ENCODE results near the gene MLST8.

MLST8 gene

GRCh38 chr16:2223942-2224486 lies 18.8 kb downstream of the MLST8 start:
- Histone ChIP-seq H3K9ac (peak overlapping the region; percentile 88), H3K27ac (peak overlapping the region; percentile 53), H4K20me1 (ENCODE audit: insufficient read depth) (no peaks in the 10 kb centered on the region), H3K27me3 (ENCODE audit: insufficient read depth, low read depth) (no peaks in the 10 kb centered on the region), H3K4me1 (ENCODE audit: low read depth, poor library complexity, severe bottlenecking) (peaks cover 16% of the 10 kb centered on the region), H3K4me2 (peak overlapping the region; percentile 99), H3K4me3 (IDR thresholded peaks at IDR 0.05; ENCODE audit: insufficient read depth, low read depth, low read length) (no peak overlapping the region), H3K36me3 (ENCODE audit: insufficient read depth) (no peaks in the 10 kb centered on the region), H3K79me2 (ENCODE audit: insufficient read depth, low read depth) (peaks cover 48% of the 10 kb centered on the region), H2AFZ (ENCODE audit: low read depth) (peak overlapping the region; percentile 75)
- TF ChIP-seq, protein P1, sequence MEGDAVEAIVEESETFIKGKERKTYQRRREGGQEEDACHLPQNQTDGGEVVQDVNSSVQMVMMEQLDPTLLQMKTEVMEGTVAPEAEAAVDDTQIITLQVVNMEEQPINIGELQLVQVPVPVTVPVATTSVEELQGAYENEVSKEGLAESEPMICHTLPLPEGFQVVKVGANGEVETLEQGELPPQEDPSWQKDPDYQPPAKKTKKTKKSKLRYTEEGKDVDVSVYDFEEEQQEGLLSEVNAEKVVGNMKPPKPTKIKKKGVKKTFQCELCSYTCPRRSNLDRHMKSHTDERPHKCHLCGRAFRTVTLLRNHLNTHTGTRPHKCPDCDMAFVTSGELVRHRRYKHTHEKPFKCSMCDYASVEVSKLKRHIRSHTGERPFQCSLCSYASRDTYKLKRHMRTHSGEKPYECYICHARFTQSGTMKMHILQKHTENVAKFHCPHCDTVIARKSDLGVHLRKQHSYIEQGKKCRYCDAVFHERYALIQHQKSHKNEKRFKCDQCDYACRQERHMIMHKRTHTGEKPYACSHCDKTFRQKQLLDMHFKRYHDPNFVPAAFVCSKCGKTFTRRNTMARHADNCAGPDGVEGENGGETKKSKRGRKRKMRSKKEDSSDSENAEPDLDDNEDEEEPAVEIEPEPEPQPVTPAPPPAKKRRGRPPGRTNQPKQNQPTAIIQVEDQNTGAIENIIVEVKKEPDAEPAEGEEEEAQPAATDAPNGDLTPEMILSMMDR (conservative IDR thresholded peaks at IDR 0.05; ENCODE audit: low read depth, low read length) = no peak

DNA sequence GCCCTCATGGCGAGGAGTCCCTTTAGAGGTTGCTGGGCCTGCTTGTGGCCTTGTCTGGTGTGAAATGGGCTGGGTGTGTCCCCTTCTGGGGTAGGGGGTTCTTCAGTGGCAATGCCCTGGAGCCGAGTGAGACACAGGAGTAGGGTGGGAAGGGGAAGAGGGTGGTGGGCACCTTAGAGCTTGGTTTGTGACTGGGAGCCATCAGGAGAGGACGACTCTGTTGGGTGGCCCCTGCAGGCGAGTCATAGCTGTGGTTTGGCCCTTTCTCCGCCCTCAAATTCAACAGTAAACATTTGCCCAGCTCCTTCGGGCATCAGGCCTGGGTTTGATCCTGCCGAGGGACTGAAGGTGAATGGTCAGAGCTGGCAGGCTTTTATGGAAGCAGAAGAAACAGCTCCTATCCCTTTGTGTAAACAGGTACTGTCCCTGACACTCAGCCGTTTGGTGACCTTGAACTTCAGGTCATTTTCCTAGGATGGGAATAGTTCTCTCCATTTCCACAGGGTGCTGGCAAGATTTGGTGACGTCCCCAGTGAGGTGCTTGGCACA lies 21.1 kb downstream of the MLST8 start:
- Histone ChIP-seq H3K36me3 (ENCODE audit: insufficient read depth) (no peaks in the 10 kb centered on the region), H3K4me3 (IDR thresholded peaks at IDR 0.05; ENCODE audit: insufficient read depth, low read depth, low read length) (no peak overlapping the region), H3K79me2 (ENCODE audit: insufficient read depth, low read depth) (peaks cover 48% of the 10 kb centered on the region), H3K9ac (no peak overlapping the region), H3K4me1 (ENCODE audit: low read depth, poor library complexity, severe bottlenecking) (peaks cover 16% of the 10 kb centered on the region), H3K27ac (no peak overlapping the region), H2AFZ (ENCODE audit: low read depth) (no peak overlapping the region), H3K27me3 (ENCODE audit: insufficient read depth, low read depth) (no peaks in the 10 kb centered on the region), H4K20me1 (ENCODE audit: insufficient read depth) (no peaks in the 10 kb centered on the region), H3K4me2 (no peak overlapping the region)
- TF ChIP-seq, protein P1 (conservative IDR thresholded peaks at IDR 0.05; ENCODE audit: low read depth, low read length) = no peak

DNA sequence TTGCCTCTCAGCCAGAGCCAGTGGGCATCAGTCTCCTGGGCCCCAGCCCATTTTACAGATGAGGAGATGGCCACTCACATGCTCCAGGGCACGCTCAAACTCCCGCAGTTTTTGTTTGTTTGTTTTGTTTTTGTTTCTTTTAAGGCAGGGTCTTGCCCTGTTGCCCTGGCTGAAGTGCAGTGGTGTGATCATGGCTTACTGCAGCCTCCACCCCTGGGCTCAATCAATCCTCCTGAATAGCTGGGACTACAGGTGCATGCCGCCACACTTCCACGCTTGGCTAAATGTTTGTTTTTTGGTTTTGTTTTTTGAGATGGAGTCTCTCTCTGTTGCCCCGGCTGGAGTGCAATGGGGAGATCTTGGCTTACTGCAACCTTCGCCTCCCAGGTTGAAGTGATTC lies 21.7 kb downstream of the MLST8 start:
- Histone ChIP-seq H3K36me3 (ENCODE audit: insufficient read depth) (no peaks in the 10 kb centered on the region), H3K9ac (no peak overlapping the region), H3K4me3 (IDR thresholded peaks at IDR 0.05; ENCODE audit: insufficient read depth, low read depth, low read length) (no peak overlapping the region), H2AFZ (ENCODE audit: low read depth) (no peak overlapping the region), H4K20me1 (ENCODE audit: insufficient read depth) (no peaks in the 10 kb centered on the region), H3K27me3 (ENCODE audit: insufficient read depth, low read depth) (no peaks in the 10 kb centered on the region), H3K4me2 (no peak overlapping the region), H3K79me2 (ENCODE audit: insufficient read depth, low read depth) (peaks cover 48% of the 10 kb centered on the region), H3K27ac (no peak overlapping the region), H3K4me1 (ENCODE audit: low read depth, poor library complexity, severe bottlenecking) (peaks cover 16% of the 10 kb centered on the region)
- TF ChIP-seq, protein P1 (conservative IDR thresholded peaks at IDR 0.05; ENCODE audit: low read depth, low read length) = no peak

GRCh38 chr16:2228161-2228824 lies 23.0 kb downstream of the MLST8 start:
- Histone ChIP-seq H3K27me3 (ENCODE audit: insufficient read depth, low read depth) (no peaks in the 10 kb centered on the region), H3K27ac (no peak overlapping the region), H3K79me2 (ENCODE audit: insufficient read depth, low read depth) (peaks cover 48% of the 10 kb centered on the region), H3K9ac (no peak overlapping the region), H3K4me2 (no peak overlapping the region), H3K4me3 (IDR thresholded peaks at IDR 0.05; ENCODE audit: insufficient read depth, low read depth, low read length) (no peak overlapping the region), H3K36me3 (ENCODE audit: insufficient read depth) (no peaks in the 10 kb centered on the region), H3K4me1 (ENCODE audit: low read depth, poor library complexity, severe bottlenecking) (peaks cover 11% of the 10 kb centered on the region), H2AFZ (ENCODE audit: low read depth) (no peak overlapping the region), H4K20me1 (ENCODE audit: insufficient read depth) (no peaks in the 10 kb centered on the region)
- TF ChIP-seq, protein P1 (conservative IDR thresholded peaks at IDR 0.05; ENCODE audit: low read depth, low read length) = no peak

All from KMS-11 (cell line).